Esophagus squamous epithelium (tissue), 5 donors: ENCODE data around the gene CLEC20A. TPM values are rescaled to one million over a fixed set of nuclear protein-coding genes. Genes with fewer than 3 reads are reported as not detected.

ENCODE experiments used
- DNase-seq: peaks from one replicate; lab custom pipeline; 2025; lab: John Stamatoyannopoulos, UW
- H3K27ac ChIP-seq, 4 donors: fragments of 200-600 bp; sonication (generic); one replicate each; pipeline ENCODE4 v1.5.1; 2016 to 2019; ENCODE audit warnings: mild to moderate bottlenecking in 1 of 4
- H3K27me3 ChIP-seq, 4 donors: fragments of 200-600 bp; sonication (generic); 1 replicate in 3 of 4; 2 replicates in 1 of 4; pipeline versions ENCODE4 v1.5.1 to v1.6.0; 2017 to 2021; ENCODE audit warnings: antibody characterized with exemption in 1 of 4
- H3K36me3 ChIP-seq, 3 donors: fragments of 200-600 bp; sonication (generic); one replicate each; pipeline ENCODE4 v1.5.1; 2016 to 2019
- H3K4me1 ChIP-seq, 3 donors: fragments of 200-600 bp; sonication (generic); one replicate each; pipeline ENCODE4 v1.5.1; 2017 to 2019
- H3K4me3 ChIP-seq, 4 donors: fragments of 200-600 bp; sonication (generic); 1 replicate in 3 of 4; 2 replicates in 1 of 4; pipeline ENCODE4 v1.5.1; 2016 to 2019; ENCODE audit warnings: mild to moderate bottlenecking in 2 of 4, moderate library complexity in 1 of 4
- H3K9me3 ChIP-seq, 3 donors: fragments of 200-600 bp; sonication (generic); one replicate each; pipeline ENCODE4 v1.5.1; 2016 to 2019
- CTCF ChIP-seq, 6 experiments: fragments of 450-650 bp in 4 of 6; fragments of 200-600 bp in 2 of 6; sonication (generic) in 2 of 6; IDR thresholded peaks; one replicate each; pipeline ENCODE4 v1.5.1; 2016 to 2019; ENCODE audit warnings: antibody characterized with exemption in 6 of 6, mild to moderate bottlenecking in 4 of 6, moderate library complexity in 4 of 6
- POLR2A ChIP-seq, 4 donors: fragments of 450-650 bp; IDR thresholded peaks; one replicate each; pipeline ENCODE4 v1.6.1; 2017; ENCODE audit warnings: antibody characterized with exemption in 4 of 4, mild to moderate bottlenecking in 4 of 4, moderate library complexity in 3 of 4
- WGBS, 2 donors: methylation state at CpG; one replicate each; pipeline ENCODE4 v1.1.5; 2018; 5-methylcytosine and 5-hydroxymethylcytosine counted together
- intact Hi-C: fragments of 100-400 bp; cut with DNase I; formaldehyde crosslinking; loops from one replicate; pipeline ENCODE4 v1.15.0; 2022
- total RNA-seq, 4 donors: library from RNA; depleted of rRNA; stranded (reverse); fragments of >200 nt; gene quantifications; one replicate each; pipeline ENCODE4 v1.1.0, GENCODE V29; 2016
- donor health status: DM: yes; HTN: yes; CAD: no.

Gene CLEC20A
- total RNA-seq, 4 donors from 2014 or later: not detected

- Histone ChIP-seq H3K36me3 (peaks cover 0 to 40% (median 8%) of the 10 kb centered on the region in 3 donors), H3K9me3 (no peaks in the 10 kb centered on the region), H3K4me3 (no peak overlapping the region), H3K4me1 (peaks cover 0 to 7% (median 0%) of the 10 kb centered on the region in 3 donors), H3K27me3 (no peaks in the 10 kb centered on the region), H3K27ac (no peak overlapping the region)
- 65 to 82% methylated on average over 1 of the region's 1 CpG for WGBS, 2 donors
- TF ChIP-seq CTCF (IDR thresholded peaks at IDR 0.05): no peak
- TF ChIP-seq POLR2A (IDR thresholded peaks at IDR 0.05): no peak
- intact Hi-C loops: no loop called here
- DNase-seq: no peak
Measured at GRCh38 chr1:178464141-178464540, 32.6 kb downstream of the CLEC20A start.

- no peak for DNase-seq
- Histone ChIP-seq H3K9me3 (no peaks in the 10 kb centered on the region), H3K4me1 (peaks cover 0 to 7% (median 0%) of the 10 kb centered on the region in 3 donors), H3K27me3 (no peaks in the 10 kb centered on the region), H3K4me3 (no peak overlapping the region), H3K36me3 (peaks cover 0 to 40% (median 0%) of the 10 kb centered on the region in 3 donors), H3K27ac (peak overlapping the region in 3 of 4 donors; percentile 30 to 40 (median 35))
- intact Hi-C loops: no loop called here
- TF ChIP-seq CTCF (IDR thresholded peaks at IDR 0.05) (no peak), POLR2A (IDR thresholded peaks at IDR 0.05) (no peak)
- whole genome bisulfite sequencing, 2 donors: 58 to 75% methylated on average over 4 of the region's 4 CpGs
Measured at GRCh38 chr1:178461701-178462100, 35.1 kb downstream of the CLEC20A start.

GRCh38 chr1:178461104-178461503, 35.7 kb downstream of the CLEC20A start:
- Histone ChIP-seq H3K9me3 (no peaks in the 10 kb centered on the region), H3K4me1 (peaks cover 0 to 7% (median 0%) of the 10 kb centered on the region in 3 donors), H3K27ac (peak overlapping the region in 3 of 4 donors; percentile 30 to 40 (median 35)), H3K27me3 (no peaks in the 10 kb centered on the region), H3K4me3 (no peak overlapping the region), H3K36me3 (peaks cover 0 to 40% (median 0%) of the 10 kb centered on the region in 3 donors)
- 73 to 80% methylated on average over 2 of the region's 2 CpGs for WGBS, 2 donors
- no peak for TF ChIP-seq POLR2A (IDR thresholded peaks at IDR 0.05)
- TF ChIP-seq CTCF (IDR thresholded peaks at IDR 0.05): no peak
- intact Hi-C loops: no loop called here
- no peak for DNase-seq

- Histone ChIP-seq H3K27me3 (no peaks in the 10 kb centered on the region), H3K4me3 (no peak overlapping the region), H3K27ac (no peak overlapping the region), H3K36me3 (peaks cover 0 to 51% (median 0%) of the 10 kb centered on the region in 3 donors), H3K9me3 (no peaks in the 10 kb centered on the region), H3K4me1 (no peaks in the 10 kb centered on the region)
- 96 to 100% methylated on average over 1 to 12 of the region's 12 CpGs for WGBS, 2 donors
- intact Hi-C loops: no loop called here
- no peak for DNase-seq
- TF ChIP-seq CTCF (IDR thresholded peaks at IDR 0.05): no peak
Measured at GRCh38 chr1:178458203-178458602, 38.6 kb downstream of the CLEC20A start.

GRCh38 chr1:178457651-178458050, 39.1 kb downstream of the CLEC20A start:
- 80 to 100% methylated on average over 1 to 2 of the region's 5 CpGs for WGBS, 2 donors
- intact Hi-C loops: no loop called here
- no peak overlapping the region for H3K4me3 ChIP-seq
- no peak for DNase-seq
- peaks cover 0 to 57% (median 0%) of the 10 kb centered on the region in 3 donors for H3K36me3 ChIP-seq
- no peaks in the 10 kb centered on the region for H3K4me1 ChIP-seq
- no peak for TF ChIP-seq CTCF (IDR thresholded peaks at IDR 0.05)
- TF ChIP-seq POLR2A (IDR thresholded peaks at IDR 0.05): no peak
- H3K27ac ChIP-seq: no peak overlapping the region
- no peaks in the 10 kb centered on the region for H3K27me3 ChIP-seq
- no peaks in the 10 kb centered on the region for H3K9me3 ChIP-seq
